Medulla oblongata (tissue), 1 donor: Measurements from ENCODE around the gene IGFBP5.

Source experiments
- DNase-seq: peaks from one replicate; pipeline ENCODE4 v3.0.0-alpha.2; 2015; ENCODE audit errors: extremely low spot score

Gene IGFBP5

GRCh38 chr2:216644842-216645635 lies 50.3 kb downstream of the IGFBP5 start:
- no peak for DNase-seq

- no peak for DNase-seq
Observed at GRCh38 chr2:216643986-216644659, 51.2 kb downstream of the IGFBP5 start.

- DNase-seq: no peak
Observed at GRCh38 chr2:216637472-216637871, 57.9 kb downstream of the IGFBP5 start.

DNA sequence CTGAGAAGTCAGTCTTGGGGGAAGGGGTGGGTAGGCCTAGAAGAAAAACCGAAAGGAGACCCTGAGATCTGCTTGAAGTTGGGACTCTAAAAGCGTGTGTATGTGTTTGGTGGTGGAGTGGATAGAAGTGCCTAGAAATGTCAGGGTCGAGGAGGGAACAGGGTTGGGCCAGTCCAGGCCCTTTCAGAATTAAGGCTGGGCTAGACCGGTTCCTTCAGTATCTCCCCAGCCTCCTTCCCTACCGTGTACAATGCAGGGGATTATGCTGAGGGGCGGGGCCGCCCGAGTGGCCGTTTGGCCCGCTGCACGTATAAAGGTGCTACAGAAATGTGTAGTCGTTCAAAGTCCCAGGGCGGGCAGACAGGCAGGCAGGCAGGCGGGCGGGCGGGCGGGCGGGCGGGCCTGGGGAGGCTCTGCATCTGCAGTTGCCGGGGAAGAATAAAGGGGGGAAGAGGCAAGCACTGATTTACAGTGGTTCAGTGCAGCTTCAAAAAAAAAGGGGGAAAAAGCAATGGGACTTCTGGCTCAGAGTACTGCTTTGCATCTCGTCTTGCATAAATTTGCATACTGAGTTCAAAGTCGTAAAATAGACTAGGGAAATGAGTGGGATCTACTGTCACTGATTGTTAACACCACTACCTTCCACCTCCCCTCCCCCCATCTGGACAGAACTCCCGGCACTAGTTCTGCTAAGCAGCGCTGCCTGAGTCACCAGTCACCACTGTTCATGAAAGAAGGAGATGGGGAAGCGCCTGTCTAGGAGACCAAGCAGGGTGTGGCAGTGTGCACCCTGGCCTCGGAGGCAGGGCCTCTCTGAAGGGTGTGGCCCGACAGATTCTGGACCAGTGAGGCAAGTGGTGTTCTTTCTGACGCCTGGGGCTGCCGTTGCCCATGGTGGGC lies 58.5 kb downstream of the IGFBP5 start:
- no peak for DNase-seq

- no peak for DNase-seq
Observed at GRCh38 chr2:216635701-216636550, 59.4 kb downstream of the IGFBP5 start.

GRCh38 chr2:216635171-216635570 lies 60.2 kb downstream of the IGFBP5 start:
- no peak for DNase-seq

- DNase-seq: no peak
Observed at GRCh38 chr2:216634370-216635148, 60.8 kb downstream of the IGFBP5 start.

DNA sequence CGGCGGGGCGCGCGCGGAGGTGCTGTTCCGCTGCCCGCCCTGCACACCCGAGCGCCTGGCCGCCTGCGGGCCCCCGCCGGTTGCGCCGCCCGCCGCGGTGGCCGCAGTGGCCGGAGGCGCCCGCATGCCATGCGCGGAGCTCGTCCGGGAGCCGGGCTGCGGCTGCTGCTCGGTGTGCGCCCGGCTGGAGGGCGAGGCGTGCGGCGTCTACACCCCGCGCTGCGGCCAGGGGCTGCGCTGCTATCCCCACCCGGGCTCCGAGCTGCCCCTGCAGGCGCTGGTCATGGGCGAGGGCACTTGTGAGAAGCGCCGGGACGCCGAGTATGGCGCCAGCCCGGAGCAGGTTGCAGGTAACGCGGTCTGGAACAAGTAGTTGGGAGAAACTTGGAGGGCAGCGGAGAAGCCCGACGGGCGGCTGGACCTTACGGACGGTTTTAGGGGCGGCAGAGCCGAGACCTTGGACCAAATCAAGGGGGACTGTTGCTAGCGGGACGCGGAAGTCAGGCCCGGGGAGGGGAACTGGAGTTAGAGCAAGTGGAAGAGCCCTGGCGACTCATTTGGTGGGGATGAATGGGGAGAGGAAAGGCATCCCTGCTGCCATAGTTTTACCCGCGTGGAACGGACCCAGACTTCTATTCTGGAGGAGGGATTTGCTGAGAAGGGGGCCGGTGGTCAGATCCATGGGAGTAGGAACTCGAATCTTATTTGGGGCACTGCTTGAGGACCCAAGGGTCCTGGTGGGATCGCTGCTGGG lies 61.6 kb downstream of the IGFBP5 start:
- no peak for DNase-seq

GRCh38 chr2:216632952-216633615 lies 62.3 kb downstream of the IGFBP5 start, which contains the start of gene IGFBP2:
Gene IGFBP2 (plus strand): TSS chr2:216633420. CDS start chr2:216633524, 104 bp downstream.
- DNase-seq: no peak

- no peak for DNase-seq
Observed at GRCh38 chr2:216632346-216632951, 62.9 kb downstream of the IGFBP5 start.

DNA sequence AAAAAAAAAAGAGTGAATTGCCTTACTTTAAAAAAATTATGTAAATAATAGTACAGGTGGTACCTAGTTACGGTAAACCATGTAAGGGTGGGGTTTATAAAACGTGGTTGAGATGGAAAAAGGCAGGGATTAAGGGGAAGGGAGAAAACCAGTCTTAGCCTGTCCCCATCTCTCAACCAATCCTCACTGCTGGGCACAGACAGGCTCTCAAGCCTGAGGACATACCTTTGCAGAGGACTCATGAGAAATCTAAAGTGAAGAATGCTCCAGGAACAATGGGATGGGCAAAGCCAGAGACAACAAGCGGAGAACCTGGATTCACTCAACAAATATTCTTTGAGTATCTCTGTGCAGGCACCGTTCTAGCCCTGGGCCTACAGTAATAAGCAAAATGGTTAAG lies 65.6 kb downstream of the IGFBP5 start:
- no peak for DNase-seq

DNA sequence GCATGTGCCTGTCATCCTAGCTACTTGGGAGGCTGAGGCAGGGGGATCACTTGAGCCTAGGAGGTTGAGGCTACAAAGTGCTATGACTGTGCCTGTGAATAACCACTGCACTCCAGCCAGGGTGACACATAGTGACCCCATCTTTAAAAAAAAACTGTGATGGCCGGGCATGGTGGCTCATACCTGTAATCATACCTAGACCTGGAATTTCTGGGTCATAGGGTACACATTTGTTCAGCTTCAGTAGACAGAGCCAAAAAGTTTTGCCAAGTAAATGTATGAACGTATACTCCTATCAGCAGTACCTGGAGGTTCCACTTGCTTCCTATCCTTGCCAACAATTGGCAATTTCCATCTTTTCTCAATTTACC lies 68.5 kb downstream of the IGFBP5 start:
- no peak for DNase-seq

DNA sequence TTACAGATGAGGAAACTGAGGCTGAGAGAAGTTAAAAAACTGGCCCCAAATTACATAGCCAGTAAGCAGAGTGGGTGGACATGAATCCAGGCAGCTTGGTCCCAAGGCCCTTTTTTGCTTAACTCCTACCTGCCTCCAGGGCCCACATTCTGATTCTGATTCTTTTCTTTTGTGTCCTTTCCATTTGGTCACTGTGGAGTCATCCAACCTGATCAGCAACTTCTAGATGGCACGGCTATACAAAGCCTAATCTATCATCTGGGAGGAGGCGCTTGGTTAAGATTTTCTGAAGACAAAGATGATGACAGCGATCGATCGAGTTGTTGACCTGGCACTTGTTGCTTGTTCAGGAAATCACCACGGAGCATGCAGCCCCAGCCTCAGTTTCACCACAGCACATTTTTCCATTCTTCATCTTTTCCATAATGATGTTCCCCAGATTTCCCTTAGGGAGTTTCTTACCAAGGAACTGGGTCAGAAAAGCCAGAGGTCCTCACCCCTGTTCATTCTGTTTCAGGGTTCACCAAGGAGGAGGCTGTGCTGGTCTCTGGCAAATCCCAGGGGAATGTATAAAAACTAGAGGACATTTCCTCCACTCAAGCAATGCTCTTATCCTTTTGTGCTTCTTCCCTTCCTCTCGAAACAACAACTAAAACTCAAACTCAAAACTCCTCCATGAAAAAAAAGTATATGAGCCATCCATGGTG lies 69.0 kb downstream of the IGFBP5 start:
- DNase-seq: no peak

DNA sequence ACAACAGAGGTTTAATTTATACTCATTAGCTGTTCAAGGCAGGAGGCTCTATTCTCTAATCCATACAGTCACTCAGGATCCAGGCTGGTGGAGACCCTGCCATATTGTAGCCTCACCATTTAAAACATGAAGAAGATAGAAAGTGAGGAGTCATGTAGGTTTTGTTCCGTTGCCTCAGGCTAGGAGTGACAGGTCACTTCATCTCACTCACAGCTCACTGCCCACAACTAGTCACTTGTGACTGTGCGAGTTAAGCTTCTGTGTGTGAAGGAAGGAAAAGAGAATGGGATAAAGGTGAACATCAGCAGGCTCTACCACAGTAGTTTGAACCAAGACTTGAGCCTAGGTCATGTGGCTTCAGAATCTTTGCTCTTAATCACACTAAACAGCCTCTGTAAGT lies 71.1 kb downstream of the IGFBP5 start:
- DNase-seq: no peak

- DNase-seq: no peak
Observed at GRCh38 chr2:216622526-216622925, 72.8 kb downstream of the IGFBP5 start.
